Glutamatergic neuron (in vitro differentiated cells): ENCODE data around the gene GPR108. TPM values are rescaled to one million over a fixed set of nuclear protein-coding genes. Genes with fewer than 3 reads are reported as not detected.

Source experiments
- DNase-seq: peaks from one replicate; pipeline ENCODE4 v3.0.0; 2022
- H3K27ac Mint-ChIP-seq: one replicate; pipeline ENCODE4 v1.8.0; 2020; ENCODE audit warnings: mild to moderate bottlenecking, mixed read lengths, inconsistent platforms; ENCODE audit not compliant: unreplicated experiment
- H3K27me3 Mint-ChIP-seq: one replicate; pipeline ENCODE4 v1.8.0; 2020; ENCODE audit warnings: mild to moderate bottlenecking, moderate library complexity, mixed read lengths, inconsistent platforms; ENCODE audit not compliant: unreplicated experiment
- H3K36me3 Mint-ChIP-seq: one replicate; pipeline ENCODE4 v1.8.0; 2020; ENCODE audit warnings: mild to moderate bottlenecking, mixed read lengths, inconsistent platforms; ENCODE audit not compliant: unreplicated experiment
- H3K4me1 Mint-ChIP-seq: one replicate; pipeline ENCODE4 v1.8.0; 2020; ENCODE audit warnings: mild to moderate bottlenecking, low read depth, mixed read lengths, inconsistent platforms; ENCODE audit not compliant: unreplicated experiment
- H3K4me3 Mint-ChIP-seq: one replicate; pipeline ENCODE4 v1.8.0; 2020; ENCODE audit warnings: mild to moderate bottlenecking, mixed read lengths, inconsistent platforms; ENCODE audit not compliant: unreplicated experiment
- H3K9me3 Mint-ChIP-seq: one replicate; pipeline ENCODE4 v1.8.0; 2020; ENCODE audit warnings: mild to moderate bottlenecking, moderate library complexity, mixed read lengths, inconsistent platforms; ENCODE audit not compliant: unreplicated experiment
- CTCF ChIP-seq: fragments of 200-600 bp; sonication (generic); IDR thresholded peaks from one replicate; pipeline ENCODE4 v1.5.0; 2021; ENCODE audit not compliant: partially characterized antibody, unreplicated experiment
- total RNA-seq: library from RNA; stranded (reverse); fragmentation: NEBNext Ultra II Directional; extraction: Animal tissue kit (Norgen Biotek cat#: 25700); gene quantifications from one replicate; pipeline ENCODE4 v1.2.1, GENCODE V29; 2021; ENCODE audit not compliant: unreplicated experiment

GPR108 gene
- total RNA-seq, 1 donor from 2014 or later, result 44.2 TPM

GRCh38 chr19:6705931-6706632, 31.3 kb downstream of the GPR108 start:
- Mint-ChIP-seq H3K9me3 (peaks cover 5% of the 10 kb centered on the region), H3K36me3 (no peaks in the 10 kb centered on the region), H3K27ac (no peak overlapping the region), H3K4me3 (no peak overlapping the region), H3K4me1 (peaks cover 3% of the 10 kb centered on the region), H3K27me3 (peaks cover 15% of the 10 kb centered on the region)
- DNase-seq, result no peak
- TF ChIP-seq CTCF, result no peak

- DNase-seq, result no peak
- no peaks in the 10 kb centered on the region for H3K4me1 Mint-ChIP-seq
- H3K4me3 Mint-ChIP-seq, result no peak overlapping the region
- no peaks in the 10 kb centered on the region for H3K9me3 Mint-ChIP-seq
- H3K36me3 Mint-ChIP-seq, result no peaks in the 10 kb centered on the region
- H3K27ac Mint-ChIP-seq, result no peak overlapping the region
- H3K27me3 Mint-ChIP-seq, result no peaks in the 10 kb centered on the region
- TF ChIP-seq CTCF, result no peak
Observed at GRCh38 chr19:6700586-6701316, 36.6 kb downstream of the GPR108 start.

- H3K36me3 Mint-ChIP-seq, result no peaks in the 10 kb centered on the region
- H3K27ac Mint-ChIP-seq, result no peak overlapping the region
- no peaks in the 10 kb centered on the region for H3K4me1 Mint-ChIP-seq
- no peaks in the 10 kb centered on the region for H3K27me3 Mint-ChIP-seq
- no peak for DNase-seq
- no peak for TF ChIP-seq CTCF
- no peaks in the 10 kb centered on the region for H3K9me3 Mint-ChIP-seq
- H3K4me3 Mint-ChIP-seq, result no peak overlapping the region
Observed at GRCh38 chr19:6699935-6700334, 37.4 kb downstream of the GPR108 start.

GRCh38 chr19:6697291-6697690, 40.1 kb downstream of the GPR108 start:
- Mint-ChIP-seq H3K9me3 (no peaks in the 10 kb centered on the region), H3K4me3 (no peak overlapping the region), H3K4me1 (no peaks in the 10 kb centered on the region), H3K27me3 (no peaks in the 10 kb centered on the region), H3K27ac (no peak overlapping the region), H3K36me3 (no peaks in the 10 kb centered on the region)
- no peak for DNase-seq
- TF ChIP-seq CTCF, result no peak

- Mint-ChIP-seq H3K9me3 (no peaks in the 10 kb centered on the region), H3K4me3 (no peak overlapping the region), H3K27ac (no peak overlapping the region), H3K36me3 (no peaks in the 10 kb centered on the region), H3K27me3 (no peaks in the 10 kb centered on the region), H3K4me1 (no peaks in the 10 kb centered on the region)
- DNase-seq, result no peak
- TF ChIP-seq CTCF, result no peak
Observed at GRCh38 chr19:6696239-6696820, 41.0 kb downstream of the GPR108 start.
